Upper lobe of right lung (tissue), 1 donor: ENCODE data around the gene OTUD7B. TPM values are rescaled to one million over a fixed set of nuclear protein-coding genes. Genes with fewer than 3 reads are reported as not detected.
A peak's percentile ranks its signal among the peaks of the same experiment; 100 is the strongest.

ENCODE experiments used
- ATAC-seq: fragments of 200-7000 bp; cut with Tn5 transposase; one replicate; pipeline ENCODE4 v1.9.1; 2020; ENCODE audit warnings: mild to moderate bottlenecking, moderate library complexity
- DNase-seq: peaks from one replicate; pipeline ENCODE4 v3.0.0-alpha.2; 2020
- H3K27ac ChIP-seq: fragments of 200-600 bp; one replicate; pipeline ENCODE4 v1.8.0; 2022
- H3K27me3 ChIP-seq: fragments of 200-600 bp; one replicate; pipeline ENCODE4 v1.8.0; 2022; ENCODE audit warnings: mild to moderate bottlenecking
- H3K36me3 ChIP-seq: fragments of 200-600 bp; one replicate; pipeline ENCODE4 v1.8.0; 2022
- H3K4me1 ChIP-seq: fragments of 200-600 bp; one replicate; pipeline ENCODE4 v1.8.0; 2022
- H3K4me3 ChIP-seq: fragments of 200-600 bp; one replicate; pipeline ENCODE4 v1.8.0; 2022; ENCODE audit warnings: mild to moderate bottlenecking
- H3K9me3 ChIP-seq: fragments of 200-600 bp; one replicate; pipeline ENCODE4 v1.8.0; 2022
- CTCF ChIP-seq: fragments of 200-600 bp; IDR thresholded peaks from one replicate; pipeline ENCODE4 v1.8.0; 2022; ENCODE audit warnings: antibody characterized with exemption
- intact Hi-C: fragments of 100-400 bp; cut with DNase I; formaldehyde crosslinking; loops from one replicate; pipeline ENCODE4 v1.11.0; 2022
- total RNA-seq: library from RNA; stranded (reverse); fragmentation: NEBNext Ultra II Directional; extraction: Animal tissue kit (Norgen Biotek cat#: 25700); gene quantifications from one replicate; pipeline ENCODE4 v1.2.1, GENCODE V29; 2021
- donor health status: DM: no; HTN: yes; CAD: no; lungs with severe emphysema.

Gene OTUD7B
- total RNA-seq, 1 donor from 2014 or later = 35.3 TPM

GRCh38 chr1:149899460-149900284, 110.9 kb downstream of the OTUD7B start, which contains the start of gene BOLA1:
Gene BOLA1 (plus strand): TSS chr1:149899568. CDS start chr1:149900060, 492 bp downstream.
- TF ChIP-seq CTCF = no peak
- Histone ChIP-seq H3K4me1 (peaks cover 5% of the 10 kb centered on the region), H3K36me3 (no peaks in the 10 kb centered on the region), H3K27ac (peak within 1 kb of the TSS; percentile 89), H3K9me3 (no peaks in the 10 kb centered on the region), H3K27me3 (no peaks in the 10 kb centered on the region), H3K4me3 (peak within 1 kb of the TSS; percentile 63)
- peak; percentile 99 for ATAC-seq
- peak; percentile 96 for DNase-seq
- intact Hi-C loops = no loop called here

- H3K4me3 ChIP-seq = no peak overlapping the region
- H3K27me3 ChIP-seq = no peaks in the 10 kb centered on the region
- no peaks in the 10 kb centered on the region for H3K9me3 ChIP-seq
- no peak overlapping the region for H3K27ac ChIP-seq
- H3K4me1 ChIP-seq = peaks cover 5% of the 10 kb centered on the region
- DNase-seq = no peak
- H3K36me3 ChIP-seq = no peaks in the 10 kb centered on the region
- no peak for ATAC-seq
- TF ChIP-seq CTCF = no peak
- intact Hi-C loops = no loop called here
These were observed 114.0 kb downstream of the OTUD7B start for GRCh38 chr1:149896575-149896974.

- no peak for ATAC-seq
- no peaks in the 10 kb centered on the region for H3K9me3 ChIP-seq
- H3K27ac ChIP-seq = peak overlapping the region; percentile 100
- H3K36me3 ChIP-seq = no peaks in the 10 kb centered on the region
- no peak for DNase-seq
- H3K4me1 ChIP-seq = peaks cover 13% of the 10 kb centered on the region
- intact Hi-C loops = no loop called here
- no peak for TF ChIP-seq CTCF
- H3K27me3 ChIP-seq = no peaks in the 10 kb centered on the region
- peak overlapping the region; percentile 64 for H3K4me3 ChIP-seq
These were observed 121.6 kb downstream of the OTUD7B start for GRCh38 chr1:149888999-149889289.

GRCh38 chr1:149888247-149888998, 122.1 kb downstream of the OTUD7B start:
- Histone ChIP-seq H3K4me1 (peaks cover 18% of the 10 kb centered on the region), H3K4me3 (peak overlapping the region; percentile 64), H3K27me3 (no peaks in the 10 kb centered on the region), H3K36me3 (no peaks in the 10 kb centered on the region), H3K27ac (peak overlapping the region; percentile 100), H3K9me3 (no peaks in the 10 kb centered on the region)
- peak; percentile 46 for TF ChIP-seq CTCF
- ATAC-seq (peak; percentile 59), DNase-seq (peak; percentile 90)
- intact Hi-C loops = no loop called here

Other genes starting within 250 kb of the OTUD7B start
- gene FCGR1A, start 228.0 kb downstream of the OTUD7B start, total RNA-seq = 40.9 TPM
- 16.5 TPM for gene BOLA1, start 111.2 kb downstream of the OTUD7B start, total RNA-seq
- gene SV2A, start 92.9 kb downstream of the OTUD7B start, total RNA-seq = 1.7 TPM
- gene SF3B4, start 82.9 kb downstream of the OTUD7B start, total RNA-seq = 44.5 TPM
- gene MTMR11, start 73.8 kb downstream of the OTUD7B start, total RNA-seq = 17.1 TPM
- 37.4 TPM for gene VPS45, start 57.0 kb upstream of the OTUD7B start, total RNA-seq
- 44.5 TPM for gene PLEKHO1, start 139.2 kb upstream of the OTUD7B start, total RNA-seq
- 29.6 TPM for gene ANP32E, start 225.4 kb upstream of the OTUD7B start, total RNA-seq
- 0.55 TPM for gene CA14, start 247.0 kb upstream of the OTUD7B start, total RNA-seq